ENCODE results near the gene GNGT1.
"Not testable (repeated sequence)": the region's sequence is repeated elsewhere in the genome, so short reads cannot be mapped to it uniquely, and the experiment has no call there.

The GNGT1 gene

GRCh38 chr7:93910076-93910994 is 4.0 kb downstream of the GNGT1 start:
- DNase-seq = no peak

DNA sequence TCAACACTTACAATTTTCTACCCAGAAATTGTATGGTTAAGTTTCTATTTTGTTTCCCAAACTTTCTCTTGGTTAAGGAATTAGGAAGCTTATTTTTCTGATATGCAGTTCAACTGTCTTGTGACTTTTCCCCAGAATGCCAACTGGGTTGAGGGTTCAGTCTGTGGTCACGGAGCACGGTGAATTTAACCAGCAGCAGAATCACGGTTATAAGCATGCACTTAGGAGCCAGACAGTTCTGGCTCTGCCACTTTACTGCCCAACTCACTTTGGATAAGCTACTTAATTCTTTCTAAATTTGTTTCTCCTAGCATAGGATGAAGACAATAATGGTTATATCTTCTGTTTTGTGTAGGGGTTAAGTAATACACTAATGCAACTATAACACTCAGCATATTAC is 4.9 kb downstream of the GNGT1 start:
- not testable (repeated sequence) for DNase-seq

- DNase-seq = not testable (repeated sequence)
These were observed 5.3 kb downstream of the GNGT1 start for GRCh38 chr7:93911661-93912060.

DNA sequence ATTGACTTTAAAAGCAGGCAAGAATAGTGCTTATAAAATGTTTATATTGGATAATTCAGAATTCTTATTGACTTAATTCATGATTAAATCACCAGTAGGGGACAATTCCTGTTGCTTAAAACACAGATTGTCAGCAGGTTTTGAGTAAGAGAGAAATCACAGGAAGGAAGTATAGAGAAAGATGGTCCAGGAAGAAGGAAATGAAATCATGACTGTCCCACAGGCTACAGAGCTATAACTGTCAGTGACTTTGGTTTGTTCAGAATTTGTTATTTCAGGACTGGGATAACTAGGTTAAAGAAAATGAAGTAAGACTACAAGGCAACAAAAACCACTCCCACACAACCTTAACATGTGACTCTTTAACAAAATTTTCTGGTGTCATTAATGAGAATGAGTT is 6.8 kb downstream of the GNGT1 start:
- DNase-seq = no peak

DNA sequence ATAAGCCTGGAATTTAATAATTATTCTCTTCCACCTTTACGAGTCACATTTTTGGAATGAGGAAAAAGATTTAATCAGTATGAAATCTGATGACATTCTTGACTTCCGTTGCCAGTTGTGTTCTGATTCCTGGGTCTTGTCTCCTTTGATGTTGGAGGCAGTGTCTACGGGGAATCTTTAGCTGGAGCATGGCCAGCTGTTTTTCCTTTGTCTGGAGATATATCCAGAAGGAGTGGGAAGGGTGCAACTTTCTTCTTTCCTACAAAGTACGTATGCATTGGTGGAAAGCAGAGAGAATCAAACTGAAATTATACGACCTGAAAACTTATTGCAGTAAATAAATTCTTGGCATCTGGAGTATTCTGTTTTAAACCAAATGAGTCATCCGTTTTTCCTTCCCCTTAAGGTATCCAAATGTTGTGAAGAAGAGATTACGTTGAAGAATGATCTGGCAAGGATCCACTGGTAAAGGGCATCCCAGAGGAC is 8.3 kb downstream of the GNGT1 start:
- DNase-seq = no peak

GRCh38 chr7:93915206-93915842 is 9.0 kb downstream of the GNGT1 start:
- not testable (repeated sequence) for DNase-seq

GRCh38 chr7:93915888-93916287 is 9.5 kb downstream of the GNGT1 start:
- not testable (repeated sequence) for DNase-seq

DNA sequence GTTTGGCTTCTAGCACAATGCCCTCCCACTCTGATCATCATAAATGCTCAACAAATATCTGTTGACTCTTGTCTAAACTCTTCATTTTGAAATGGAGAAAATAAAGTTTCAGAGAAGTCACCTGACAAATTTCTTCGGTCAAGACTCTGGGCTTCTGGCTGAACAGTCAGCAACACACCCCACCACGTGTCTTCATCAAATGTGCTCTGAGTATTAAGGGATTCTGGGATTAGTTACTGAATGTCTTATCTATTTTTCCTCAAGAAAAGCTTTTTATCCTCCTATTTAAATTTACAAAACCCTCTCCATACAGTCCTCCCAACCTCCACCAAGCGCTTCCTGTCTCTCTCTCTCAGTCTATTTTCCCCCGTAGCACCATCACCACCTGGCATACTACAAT is 9.9 kb downstream of the GNGT1 start:
- DNase-seq = not testable (repeated sequence)

DNA sequence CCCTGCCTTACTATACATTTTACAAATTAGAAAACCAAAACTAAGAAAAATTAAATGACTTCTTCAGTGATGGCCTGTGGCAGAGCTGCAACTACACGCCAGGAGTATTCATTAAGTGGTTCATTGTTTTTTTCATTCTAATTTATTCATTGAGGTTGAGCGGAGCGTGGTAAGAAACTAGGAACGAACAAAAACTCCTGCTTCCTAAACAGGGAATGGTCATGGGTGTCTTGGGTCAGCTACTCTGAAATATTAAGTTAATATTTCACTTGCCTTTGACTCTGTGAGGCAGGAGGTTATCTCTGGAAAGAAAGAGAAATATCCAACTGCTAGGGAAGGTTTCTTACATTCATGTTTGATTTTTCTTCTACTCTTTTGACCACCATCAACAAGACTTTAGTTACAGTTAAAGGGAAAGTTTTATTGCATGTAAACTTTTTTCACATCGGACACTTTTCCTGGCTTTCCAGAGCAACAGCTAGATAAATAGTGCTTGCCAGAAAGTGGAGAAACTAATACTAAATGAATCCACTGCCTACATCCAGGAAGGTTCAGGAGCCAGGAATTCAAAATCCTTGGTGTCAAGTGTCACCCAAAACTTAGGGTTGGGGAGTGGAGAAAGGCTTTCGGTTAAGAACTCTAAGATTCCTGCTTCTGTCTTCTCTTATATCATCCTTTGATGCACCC is 14.3 kb downstream of the GNGT1 start:
- DNase-seq = no peak

GRCh38 chr7:93921186-93921585 is 14.8 kb downstream of the GNGT1 start:
- DNase-seq = no peak

DNA sequence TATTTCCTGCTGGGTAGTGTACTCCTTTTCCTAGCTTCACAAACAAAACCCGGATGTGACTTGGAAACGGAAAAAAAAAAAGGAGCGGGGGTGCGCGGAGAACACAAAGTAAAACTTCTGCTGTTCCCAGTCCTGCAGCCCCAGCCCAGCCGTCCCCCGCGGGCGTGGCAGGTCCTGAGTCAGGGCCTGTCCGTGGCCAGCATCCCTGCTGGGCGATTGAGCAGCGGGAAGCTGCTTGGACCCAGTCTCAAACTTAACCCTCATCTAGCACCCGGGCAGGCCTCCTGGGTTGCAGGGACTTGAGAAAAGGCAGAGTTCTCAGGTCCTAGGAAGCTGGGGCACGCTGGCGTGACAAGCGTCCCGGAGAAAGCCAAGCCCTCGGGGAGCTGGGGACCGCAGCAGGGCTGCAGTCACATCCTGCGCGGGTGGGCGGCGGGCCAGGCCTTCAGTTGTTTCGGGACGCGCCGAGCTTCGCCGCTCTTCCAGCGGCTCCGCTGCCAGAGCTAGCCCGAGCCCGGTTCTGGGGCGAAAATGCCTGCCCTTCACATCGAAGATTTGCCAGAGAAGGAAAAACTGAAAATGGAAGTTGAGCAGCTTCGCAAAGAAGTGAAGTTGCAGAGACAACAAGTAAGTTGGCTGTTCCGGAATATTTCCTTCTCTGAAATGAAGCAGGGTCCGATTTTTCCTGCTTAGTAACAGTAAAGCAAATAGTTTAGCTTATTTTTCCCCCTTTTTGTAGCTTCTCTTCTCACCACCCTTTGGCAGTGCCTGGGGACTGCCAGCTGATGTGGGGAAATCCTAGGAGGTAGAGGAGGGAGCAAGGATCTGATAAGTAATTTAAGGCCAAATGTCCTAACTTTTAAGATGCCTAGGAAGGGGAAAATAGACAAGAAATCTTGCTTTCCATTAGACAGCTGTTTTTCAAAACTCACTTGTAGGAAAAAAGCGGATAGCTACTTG is 15.5 kb downstream of the GNGT1 start, which contains the start of gene GNG11:
TSS of gene GNG11 (plus strand) at position 129 of the 960 bp plus-strand sequence. CDS start at position 532, 403 bp downstream.
- DNase-seq = no peak

GRCh38 chr7:93923296-93923695 is 16.9 kb downstream of the GNGT1 start:
- DNase-seq = no peak

DNA sequence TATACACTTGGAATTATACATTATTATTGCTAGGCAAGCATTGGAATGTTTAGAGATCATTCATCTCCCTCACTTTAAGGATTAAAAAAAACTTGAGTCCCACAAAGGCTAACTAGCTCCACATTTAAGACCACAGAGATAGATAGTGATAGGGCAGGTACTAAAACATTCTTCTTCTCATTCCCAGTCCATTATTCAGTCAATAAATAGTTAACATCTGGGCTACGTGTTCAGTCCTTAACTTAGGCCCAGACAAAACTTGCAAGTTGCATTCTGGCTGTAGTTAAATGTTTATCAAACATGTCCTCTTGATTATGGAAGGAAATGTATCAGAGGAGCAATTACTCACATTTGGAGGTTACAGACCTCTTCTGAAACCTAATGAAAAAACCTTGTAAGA is 17.6 kb downstream of the GNGT1 start:
- no peak for DNase-seq

- no peak for DNase-seq
These were observed 20.4 kb downstream of the GNGT1 start for GRCh38 chr7:93926800-93927199.

DNA sequence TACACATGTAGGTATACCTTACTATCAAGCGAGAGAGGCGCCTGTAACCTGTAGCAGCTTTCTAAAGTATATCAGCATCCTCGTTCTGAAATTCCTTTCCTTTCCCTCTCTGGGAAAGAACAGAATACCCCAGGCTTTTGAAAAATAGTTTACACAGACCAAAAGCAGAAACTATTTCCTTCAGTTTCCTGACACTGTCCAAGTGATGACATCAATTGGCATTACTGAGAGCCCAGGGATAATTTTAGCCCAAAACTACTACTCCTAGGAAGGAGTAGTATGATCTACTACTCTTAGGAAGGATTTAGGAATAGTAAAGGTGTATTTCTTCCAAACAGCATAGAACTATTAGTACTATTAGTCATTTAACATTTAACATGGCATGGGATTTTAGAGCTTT is 21.2 kb downstream of the GNGT1 start:
- DNase-seq = no peak

DNA sequence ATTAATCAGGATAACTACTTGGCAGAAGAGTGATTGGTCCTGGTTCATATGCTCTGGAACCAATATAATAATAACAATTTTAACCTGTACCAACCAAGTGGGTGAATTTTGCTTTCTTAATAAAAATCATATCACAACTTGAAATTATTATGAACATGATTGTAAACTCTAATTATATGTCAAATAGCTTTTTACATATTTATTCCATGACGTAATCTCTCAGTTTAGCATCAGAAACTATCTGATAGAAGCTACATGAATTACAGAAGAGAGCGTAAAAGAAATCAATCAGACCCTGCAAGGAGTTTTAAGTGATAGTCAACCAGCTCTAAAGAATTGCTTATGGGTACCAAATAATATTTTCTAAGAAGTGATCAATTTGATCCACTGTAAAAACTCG is 25.3 kb downstream of the GNGT1 start:
- no peak for DNase-seq

DNA sequence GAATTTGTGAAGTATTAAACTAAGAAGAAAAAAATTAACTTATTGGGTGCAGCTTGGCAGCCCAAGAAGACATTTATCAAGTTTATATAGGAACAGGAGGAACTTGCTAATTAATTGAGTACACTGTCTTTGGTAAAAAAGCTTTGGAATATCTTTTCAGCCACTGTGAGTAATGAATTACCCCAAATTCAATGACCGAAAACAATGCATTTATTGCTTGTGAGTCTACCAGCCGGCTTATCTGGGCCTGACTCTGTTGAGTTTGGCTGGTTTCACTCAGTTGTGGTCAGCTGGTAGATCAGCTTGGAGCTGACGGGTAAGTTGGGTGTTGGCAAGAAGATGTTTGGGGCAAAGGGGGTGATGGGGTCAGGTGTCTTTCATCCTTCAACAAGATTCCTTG is 26.8 kb downstream of the GNGT1 start:
- DNase-seq = no peak

DNA sequence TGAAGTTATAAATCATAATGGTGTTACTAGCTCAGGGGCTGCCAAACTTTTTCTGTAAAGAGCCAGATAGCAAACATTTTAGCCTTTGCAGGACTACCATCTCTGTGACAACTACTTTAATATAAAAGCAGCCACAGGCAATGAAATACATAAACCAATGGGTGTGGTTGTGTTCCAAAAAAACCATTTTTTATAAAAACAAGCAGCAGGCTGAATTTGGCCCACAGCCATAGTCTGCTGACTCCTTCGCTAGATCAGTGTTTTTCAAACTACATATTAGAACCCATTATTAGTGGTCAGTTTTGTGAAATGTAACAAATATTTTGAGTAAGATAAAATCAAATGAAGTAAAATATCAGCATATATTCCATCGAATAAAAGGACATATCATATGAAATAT is 28.7 kb downstream of the GNGT1 start:
- no peak for DNase-seq

DNA sequence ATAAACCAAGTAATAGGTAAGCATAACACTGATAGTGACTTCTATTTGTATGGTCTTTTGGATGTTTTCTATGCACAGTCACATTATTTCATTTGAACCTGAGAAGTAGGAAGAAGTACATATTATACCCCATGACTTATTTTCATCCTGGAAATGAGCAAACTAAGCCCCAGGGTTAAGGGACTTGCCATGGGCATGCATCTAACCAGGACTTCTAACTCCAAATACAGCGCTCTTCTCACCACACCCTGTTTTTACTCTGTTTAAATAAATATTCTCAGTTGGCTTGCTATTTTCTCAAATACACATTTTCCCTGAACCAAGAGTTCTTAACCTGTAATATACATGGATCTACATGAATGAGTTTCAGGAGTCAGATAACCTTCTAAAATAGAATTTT is 31.5 kb downstream of the GNGT1 start:
- DNase-seq = no peak

DNA sequence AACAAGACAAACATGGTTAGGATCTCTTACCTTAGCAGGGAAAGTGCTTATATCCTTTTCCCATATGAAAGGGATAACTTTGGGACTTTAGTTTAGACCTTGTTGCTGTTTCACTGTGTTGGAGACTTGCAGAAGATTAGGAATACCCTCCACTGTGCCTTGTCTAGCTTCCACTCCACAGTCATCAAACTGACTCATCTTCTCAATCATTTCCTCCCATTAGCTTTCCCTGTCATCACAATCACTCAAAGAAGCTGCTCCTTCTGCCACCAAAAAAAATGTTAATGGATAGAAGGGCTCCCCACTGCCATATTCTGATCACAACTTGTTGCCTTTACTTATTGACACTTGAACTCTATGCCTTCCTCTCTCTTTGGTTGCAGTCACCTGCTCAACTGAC is 31.9 kb downstream of the GNGT1 start:
- no peak for DNase-seq

- no peak for DNase-seq
These were observed 35.6 kb downstream of the GNGT1 start for GRCh38 chr7:93941945-93942344.
